ENCODE results near the gene SGMS2.

DNA sequence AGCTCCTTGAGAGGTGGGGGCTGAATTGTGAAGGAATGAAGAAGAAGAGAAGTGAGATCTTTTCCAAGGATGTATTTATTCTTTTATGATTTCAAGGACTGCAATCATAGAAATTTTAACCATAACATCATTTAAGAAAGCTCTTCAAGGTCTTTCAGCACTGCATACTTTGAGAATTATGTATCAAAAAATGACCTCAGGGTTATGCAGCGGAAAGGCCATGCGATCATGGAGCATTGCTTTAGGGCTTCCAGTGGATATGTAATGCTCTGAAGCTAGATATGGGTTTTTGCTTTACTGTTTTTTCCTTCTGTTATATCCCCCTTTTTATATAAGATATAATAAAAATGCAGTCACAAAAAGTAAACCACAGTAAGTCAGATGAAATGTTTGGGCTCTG is 38.7 kb downstream of the SGMS2 start:
- TF ChIP-seq JAZF1 (CRISPR knock-in tag; IDR thresholded peaks at IDR 0.05), result no peak
- TF ChIP-seq, protein P1, sequence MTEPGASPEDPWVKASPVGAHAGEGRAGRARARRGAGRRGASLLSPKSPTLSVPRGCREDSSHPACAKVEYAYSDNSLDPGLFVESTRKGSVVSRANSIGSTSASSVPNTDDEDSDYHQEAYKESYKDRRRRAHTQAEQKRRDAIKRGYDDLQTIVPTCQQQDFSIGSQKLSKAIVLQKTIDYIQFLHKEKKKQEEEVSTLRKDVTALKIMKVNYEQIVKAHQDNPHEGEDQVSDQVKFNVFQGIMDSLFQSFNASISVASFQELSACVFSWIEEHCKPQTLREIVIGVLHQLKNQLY (CRISPR knock-in tag; IDR thresholded peaks at IDR 0.05), result no peak
